DOHH2 (cell line): Measurements from ENCODE around the gene LATS2.

Source experiments
- H3F3A ChIP-seq: fragments of 200-600 bp; sonication (generic), shearing (Covaris generic); 2 replicates; pipeline ENCODE4 v1.6.0; 2016; ENCODE audit warnings: antibody characterized with exemption, mild to moderate bottlenecking; ENCODE audit not compliant: control insufficient read depth, insufficient read depth
- H3K27ac ChIP-seq: fragments of 200-600 bp; sonication (generic); 2 replicates; pipeline ENCODE4 v1.5.1; 2014; ENCODE audit warnings: low read depth, mild to moderate bottlenecking, low read length, moderate library complexity
- H3K27me3 ChIP-seq: fragments of 200-600 bp; sonication (generic); 2 replicates; pipeline ENCODE4 v1.6.1; 2014; ENCODE audit warnings: mild to moderate bottlenecking, low read length, mixed read lengths; ENCODE audit not compliant: control insufficient read depth
- H3K36me3 ChIP-seq: fragments of 200-600 bp; sonication (generic); 2 replicates; pipeline ENCODE4 v1.6.1; 2014; ENCODE audit warnings: mild to moderate bottlenecking, low read length, moderate library complexity, mixed read lengths; ENCODE audit not compliant: control insufficient read depth
- H3K4me1 ChIP-seq: fragments of 200-600 bp; sonication (generic); 2 replicates; pipeline ENCODE4 v1.6.1; 2014; ENCODE audit warnings: mild to moderate bottlenecking, low read length, mixed read lengths; ENCODE audit not compliant: control insufficient read depth
- H3K4me2 ChIP-seq: fragments of 200-600 bp; sonication (generic); 2 replicates; pipeline ENCODE4 v1.6.0; 2014; ENCODE audit warnings: mild to moderate bottlenecking, low read length, moderate library complexity
- H3K4me3 ChIP-seq: fragments of 200-600 bp; sonication (generic); 2 replicates; pipeline ENCODE4 v1.5.1; 2014; ENCODE audit warnings: mild to moderate bottlenecking, low read length, mixed read lengths
- H3K79me2 ChIP-seq: fragments of 200-600 bp; sonication (generic); 2 replicates; pipeline ENCODE4 v1.6.1; 2014; ENCODE audit warnings: mild to moderate bottlenecking, low read length, mixed read lengths; ENCODE audit not compliant: control insufficient read depth
- H3K9me2 ChIP-seq: fragments of 200-600 bp; sonication (generic); replicated peaks from 2 replicates; pipeline ENCODE4 v1.6.1; 2014; ENCODE audit warnings: mild to moderate bottlenecking, low read length, mixed read lengths; ENCODE audit not compliant: control insufficient read depth
- H3K9me3 ChIP-seq: fragments of 200-600 bp; sonication (generic); 2 replicates; pipeline ENCODE4 v1.6.1; 2014; ENCODE audit warnings: antibody characterized with exemption, low read length, mixed read lengths; ENCODE audit not compliant: control insufficient read depth, insufficient read depth
- H4K20me1 ChIP-seq: fragments of 200-600 bp; sonication (generic); 2 replicates; pipeline ENCODE4 v1.6.0; 2014; ENCODE audit warnings: low read depth, mild to moderate bottlenecking, antibody characterized with exemption, low read length, moderate library complexity; ENCODE audit not compliant: control insufficient read depth, insufficient read depth
- CTCF ChIP-seq: fragments of 200-600 bp; sonication (generic); IDR thresholded peaks from one replicate; pipeline ENCODE4 v1.5.1; 2014; ENCODE audit warnings: antibody characterized with exemption, mild to moderate bottlenecking, low read depth, low read length; ENCODE audit not compliant: poor library complexity, severe bottlenecking
- EZH2phosphoT487 ChIP-seq: fragments of 200-600 bp; sonication (generic); IDR thresholded peaks from 2 replicates; pipeline ENCODE4 v1.6.1; 2017; ENCODE audit warnings: borderline replicate concordance, mild to moderate bottlenecking, antibody characterized with exemption, low read length, moderate library complexity, mixed read lengths

Gene LATS2

GRCh38 chr13:20987599-20987998 lies 73.8 kb downstream of the LATS2 start:
- no peaks in the 10 kb centered on the region for H3K36me3 ChIP-seq
- TF ChIP-seq EZH2phosphoT487: no peak
- TF ChIP-seq CTCF: no peak
- no peaks in the 10 kb centered on the region for H4K20me1 ChIP-seq
- H3K9me3 ChIP-seq: no peaks in the 10 kb centered on the region
- no peak overlapping the region for H3K4me2 ChIP-seq
- H3K27me3 ChIP-seq: no peaks in the 10 kb centered on the region
- H3K79me2 ChIP-seq: no peaks in the 10 kb centered on the region
- no peaks in the 10 kb centered on the region for H3K4me1 ChIP-seq
- H3F3A ChIP-seq: no peaks in the 10 kb centered on the region
- H3K27ac ChIP-seq: no peak overlapping the region
- no peaks in the 10 kb centered on the region for H3K9me2 ChIP-seq
- no peak overlapping the region for H3K4me3 ChIP-seq

GRCh38 chr13:20984879-20985278 lies 76.5 kb downstream of the LATS2 start:
- H3K4me1 ChIP-seq: no peaks in the 10 kb centered on the region
- no peaks in the 10 kb centered on the region for H3K9me2 ChIP-seq
- H4K20me1 ChIP-seq: no peaks in the 10 kb centered on the region
- no peak overlapping the region for H3K4me3 ChIP-seq
- H3F3A ChIP-seq: no peaks in the 10 kb centered on the region
- H3K36me3 ChIP-seq: no peaks in the 10 kb centered on the region
- no peak overlapping the region for H3K4me2 ChIP-seq
- H3K27me3 ChIP-seq: no peaks in the 10 kb centered on the region
- no peak overlapping the region for H3K27ac ChIP-seq
- no peaks in the 10 kb centered on the region for H3K79me2 ChIP-seq
- TF ChIP-seq CTCF: no peak
- no peak for TF ChIP-seq EZH2phosphoT487
- H3K9me3 ChIP-seq: no peaks in the 10 kb centered on the region

GRCh38 chr13:20983386-20983785 lies 78.0 kb downstream of the LATS2 start:
- H3K9me2 ChIP-seq: no peaks in the 10 kb centered on the region

More at GRCh38 chr13:20983386-20983785, 78.0 kb downstream of the LATS2 start:
- Histone ChIP-seq H3K27me3 (no peaks in the 10 kb centered on the region), H3K27ac (no peak overlapping the region), H3F3A (no peaks in the 10 kb centered on the region), H3K4me3 (no peak overlapping the region), H3K4me1 (no peaks in the 10 kb centered on the region), H3K36me3 (no peaks in the 10 kb centered on the region), H3K4me2 (no peak overlapping the region), H4K20me1 (no peaks in the 10 kb centered on the region), H3K9me3 (no peaks in the 10 kb centered on the region), H3K79me2 (no peaks in the 10 kb centered on the region)
- TF ChIP-seq CTCF (no peak), EZH2phosphoT487 (no peak)
